Stimulated activated CD8-positive, alpha-beta memory T cell treated with anti-CD3 and anti-CD28 coated beads, Interleukin-7, amount 100 ng/mL, for 4 hours (primary cell): ENCODE results near the gene GAS2L2.

ENCODE experiments used
- DNase-seq, 2 donors: peaks; one replicate each; pipeline ENCODE4 v3.0.0-alpha.2; 2020; ENCODE audit warnings: low read depth in 2 of 2

Gene GAS2L2

DNA sequence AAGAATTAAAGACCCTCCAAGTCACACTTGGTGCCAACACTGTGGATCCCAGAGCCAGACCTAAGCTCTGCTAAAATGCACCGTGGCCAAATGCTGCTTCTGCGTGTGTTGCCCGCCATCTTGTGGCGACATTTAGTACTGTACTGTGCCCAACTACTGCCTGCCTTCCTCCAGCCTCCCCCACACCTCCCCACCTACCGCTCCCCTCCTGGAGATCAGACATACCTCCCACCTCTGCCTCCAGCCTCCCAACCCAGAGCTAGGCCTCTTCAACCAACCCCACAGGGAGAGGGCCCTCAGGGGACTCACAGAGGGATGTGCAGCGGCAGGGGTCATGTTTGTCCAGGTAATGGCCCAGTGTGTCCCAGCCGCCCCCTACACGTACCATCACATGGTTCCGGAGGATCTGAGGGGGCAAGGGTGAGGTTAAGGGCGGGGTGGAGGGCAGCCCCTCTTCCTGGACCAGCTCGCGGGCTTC is 5.5 kb downstream of the GAS2L2 start:
- DNase-seq: peak; percentile 46 to 61

DNA sequence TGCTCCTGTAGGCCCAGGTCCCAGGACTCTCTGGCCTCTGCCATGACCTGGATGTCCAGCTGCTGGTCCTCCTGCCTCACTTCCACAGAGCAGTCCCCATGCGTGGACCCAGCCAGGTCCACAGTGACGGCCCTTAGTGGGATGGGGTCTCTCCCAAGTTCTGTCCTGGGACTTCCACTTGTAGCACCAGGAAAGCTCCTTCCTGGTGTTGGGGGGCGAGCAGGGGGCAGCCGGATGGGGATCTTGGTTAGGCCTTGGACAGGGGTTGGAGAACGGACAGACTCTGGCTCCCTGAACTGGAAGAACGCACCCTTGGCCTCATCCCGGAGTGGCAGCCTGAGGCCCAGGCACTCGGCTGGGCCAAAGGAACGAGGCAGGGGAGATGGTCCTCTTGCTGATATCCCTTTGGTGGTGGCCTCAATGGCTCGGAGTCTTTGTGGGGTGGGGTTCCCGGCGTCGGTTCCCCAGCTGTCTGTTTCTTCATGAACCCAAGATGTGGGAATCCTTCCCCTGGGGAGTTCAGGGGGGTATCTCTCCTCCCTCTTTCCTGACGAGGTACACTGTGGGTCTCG is 7.2 kb downstream of the GAS2L2 start:
- DNase-seq: no peak

DNA sequence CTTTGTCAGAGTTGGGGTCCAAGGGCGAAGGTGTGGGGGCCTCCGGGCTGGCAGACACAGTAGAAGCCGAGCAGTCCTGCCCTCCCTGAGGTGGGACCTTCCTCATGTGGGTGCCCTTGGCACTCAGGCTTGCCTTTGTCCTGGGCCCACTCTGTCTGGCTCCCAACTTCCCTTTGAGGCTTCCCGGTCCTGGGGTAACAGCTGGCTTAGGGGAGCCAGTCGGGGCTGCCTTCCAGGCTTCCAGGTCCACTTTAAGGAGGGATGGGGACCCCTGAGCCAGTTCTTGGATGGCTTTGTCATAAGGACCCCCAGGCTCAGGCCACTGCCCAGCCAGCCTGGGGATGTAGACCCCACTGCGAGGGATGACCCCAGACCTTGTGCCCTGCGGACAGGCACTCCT is 7.8 kb downstream of the GAS2L2 start:
- no peak for DNase-seq

DNA sequence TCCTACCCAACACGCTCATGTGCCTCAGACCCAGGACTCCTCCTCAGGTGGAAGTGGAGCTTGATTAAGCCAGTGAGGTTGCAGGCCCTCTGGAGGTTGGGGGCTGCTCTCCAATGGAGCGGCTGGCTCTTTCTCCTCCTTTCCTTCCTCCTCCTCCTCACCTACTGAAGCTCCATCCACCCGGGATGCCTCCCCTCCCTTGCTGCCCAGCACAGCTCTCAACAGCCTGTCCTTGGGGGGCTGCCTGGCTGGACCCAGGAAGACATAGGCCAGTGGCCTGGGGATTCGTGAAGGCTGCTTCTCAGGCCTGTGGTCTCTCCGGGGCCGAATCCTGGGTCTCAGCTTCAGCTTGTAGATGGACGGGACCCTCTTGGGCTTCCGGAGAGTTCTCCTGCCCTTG is 8.2 kb downstream of the GAS2L2 start:
- DNase-seq: no peak

DNA sequence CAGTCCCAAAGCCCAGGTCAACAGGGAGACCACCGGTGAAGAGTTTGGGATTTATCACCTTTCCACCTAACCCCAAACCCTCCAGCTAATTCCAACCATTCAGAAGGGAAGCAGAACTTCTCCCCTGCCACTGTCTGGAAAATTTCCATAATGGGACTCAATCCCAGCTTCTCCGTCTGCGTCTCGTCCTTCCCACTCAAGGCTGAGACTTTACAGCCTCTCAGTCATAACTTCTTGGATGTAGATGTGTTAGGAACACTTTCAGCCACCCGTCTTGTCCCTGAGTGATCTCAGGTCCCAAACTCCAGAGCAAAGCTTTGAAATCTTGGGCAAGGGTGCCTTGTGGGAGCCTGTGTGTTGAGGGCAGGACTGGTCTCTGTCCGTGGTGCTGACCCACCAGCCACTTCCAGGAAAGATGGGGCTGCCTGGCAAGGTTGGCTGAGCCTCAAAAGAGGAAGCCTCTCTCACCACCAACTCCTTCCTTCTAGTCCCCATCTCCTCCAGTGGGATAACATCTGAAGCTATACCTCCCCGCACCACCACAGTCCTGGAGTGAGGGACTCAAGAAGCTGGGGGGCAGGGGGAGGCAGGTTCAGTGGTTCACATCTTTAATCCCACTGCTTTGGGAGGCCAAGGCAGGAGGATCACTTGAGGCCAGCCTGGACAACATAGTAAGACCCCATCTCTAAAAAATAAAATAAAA is 9.3 kb downstream of the GAS2L2 start:
- no peak for DNase-seq

DNA sequence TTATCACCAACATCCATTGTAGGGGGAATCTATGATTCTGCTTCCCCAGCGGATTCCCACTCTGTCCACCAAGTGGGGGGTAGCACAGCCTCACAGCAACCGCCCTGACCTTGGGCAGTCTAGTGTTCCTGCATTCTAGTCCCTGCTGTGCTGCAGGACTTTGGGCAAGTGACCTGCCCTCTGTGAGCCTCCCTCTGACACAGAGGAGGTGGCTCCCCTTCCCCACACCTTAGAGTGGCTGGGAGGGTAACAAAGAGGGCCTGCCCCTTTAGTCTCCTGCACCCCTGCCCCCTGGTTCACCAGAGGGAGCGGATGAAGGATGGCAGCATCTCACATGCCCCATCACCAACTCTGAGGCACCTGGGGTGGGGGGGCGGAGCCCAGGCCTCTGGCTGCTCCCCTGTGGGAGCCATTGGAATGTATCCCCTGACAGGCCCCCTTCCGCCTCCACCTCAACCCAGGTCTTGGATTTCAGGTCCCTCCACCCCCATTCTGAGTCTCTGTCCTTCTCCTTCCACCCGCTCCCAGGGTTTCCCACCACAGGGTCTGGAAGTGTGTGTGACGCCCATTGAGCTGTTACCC is 10.1 kb downstream of the GAS2L2 start:
- no peak for DNase-seq

DNA sequence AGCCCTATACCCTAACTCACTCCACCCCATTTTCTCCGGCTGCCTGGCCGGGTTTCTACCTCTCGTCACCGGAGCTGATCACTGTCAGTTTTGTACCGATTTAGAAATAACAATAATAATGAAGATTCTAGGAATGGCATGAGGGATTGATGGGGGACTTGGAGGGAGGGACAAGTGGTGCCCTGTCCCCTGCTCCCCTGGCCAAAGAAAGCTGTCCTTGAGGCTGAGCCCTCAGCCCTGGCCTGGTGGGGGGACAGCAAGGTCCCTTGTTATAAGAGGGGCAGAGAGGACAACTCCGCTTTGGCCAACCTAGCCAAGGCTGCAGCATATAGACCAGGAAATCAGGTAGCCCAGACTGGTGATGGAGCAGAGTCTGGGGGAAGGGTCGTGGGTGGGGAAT is 10.5 kb downstream of the GAS2L2 start:
- no peak for DNase-seq

DNA sequence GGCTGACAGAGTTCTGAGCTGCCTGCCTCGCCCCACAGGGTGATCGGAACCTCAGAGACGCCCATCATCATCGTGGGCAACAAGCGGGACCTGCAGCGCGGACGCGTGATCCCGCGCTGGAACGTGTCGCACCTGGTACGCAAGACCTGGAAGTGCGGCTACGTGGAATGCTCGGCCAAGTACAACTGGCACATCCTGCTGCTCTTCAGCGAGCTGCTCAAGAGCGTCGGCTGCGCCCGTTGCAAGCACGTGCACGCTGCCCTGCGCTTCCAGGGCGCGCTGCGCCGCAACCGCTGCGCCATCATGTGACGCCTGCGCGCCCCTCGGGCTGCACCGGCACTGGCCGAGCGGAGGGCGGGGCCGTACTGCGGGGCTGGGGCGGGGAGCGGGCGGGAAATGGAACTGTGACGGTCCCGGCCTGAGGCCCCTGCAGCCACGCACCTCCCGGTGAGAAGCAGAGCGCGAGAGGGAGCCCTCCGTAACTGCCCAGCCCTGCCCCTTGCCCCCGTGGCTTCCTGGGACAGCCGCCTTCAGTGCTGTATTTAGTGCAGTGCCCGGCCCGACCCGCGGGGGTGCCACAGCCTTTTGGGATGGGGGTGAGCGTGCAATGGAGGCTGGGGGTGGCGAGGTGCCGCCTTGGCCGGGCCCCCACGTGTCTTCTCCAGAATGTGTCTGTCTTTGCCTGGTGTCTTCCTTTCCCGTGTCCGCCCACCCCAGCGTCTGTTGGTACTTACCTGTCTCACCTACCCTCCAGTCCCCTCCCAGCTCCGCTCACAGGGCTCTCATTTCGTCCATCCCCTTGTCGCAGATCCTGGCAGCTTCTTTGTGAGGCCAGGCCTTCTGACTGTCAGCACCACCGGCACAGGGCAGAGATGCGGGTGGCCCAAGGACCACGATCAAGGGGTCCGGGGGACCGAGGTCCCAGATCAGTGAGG is 11.8 kb downstream of the GAS2L2 start:
- DNase-seq: no peak

DNA sequence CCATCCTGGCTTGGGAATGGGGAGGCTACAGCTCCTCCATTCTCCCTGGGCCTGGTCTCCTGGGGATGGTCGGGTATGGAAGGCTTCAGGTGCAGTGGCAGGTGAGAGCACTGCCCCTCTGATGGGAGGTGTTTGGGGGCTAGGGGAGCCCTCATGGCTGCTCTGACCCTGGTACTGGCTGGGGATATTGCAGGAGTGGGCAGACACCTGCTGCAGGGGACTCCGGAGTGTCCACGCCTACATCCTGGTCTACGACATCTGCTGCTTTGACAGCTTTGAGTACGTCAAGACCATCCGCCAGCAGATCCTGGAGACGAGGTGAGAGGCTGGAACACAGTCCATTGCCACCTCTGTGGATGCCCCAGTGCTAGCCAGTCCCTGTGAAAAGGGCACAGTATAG is 12.8 kb downstream of the GAS2L2 start:
- no peak for DNase-seq

DNA sequence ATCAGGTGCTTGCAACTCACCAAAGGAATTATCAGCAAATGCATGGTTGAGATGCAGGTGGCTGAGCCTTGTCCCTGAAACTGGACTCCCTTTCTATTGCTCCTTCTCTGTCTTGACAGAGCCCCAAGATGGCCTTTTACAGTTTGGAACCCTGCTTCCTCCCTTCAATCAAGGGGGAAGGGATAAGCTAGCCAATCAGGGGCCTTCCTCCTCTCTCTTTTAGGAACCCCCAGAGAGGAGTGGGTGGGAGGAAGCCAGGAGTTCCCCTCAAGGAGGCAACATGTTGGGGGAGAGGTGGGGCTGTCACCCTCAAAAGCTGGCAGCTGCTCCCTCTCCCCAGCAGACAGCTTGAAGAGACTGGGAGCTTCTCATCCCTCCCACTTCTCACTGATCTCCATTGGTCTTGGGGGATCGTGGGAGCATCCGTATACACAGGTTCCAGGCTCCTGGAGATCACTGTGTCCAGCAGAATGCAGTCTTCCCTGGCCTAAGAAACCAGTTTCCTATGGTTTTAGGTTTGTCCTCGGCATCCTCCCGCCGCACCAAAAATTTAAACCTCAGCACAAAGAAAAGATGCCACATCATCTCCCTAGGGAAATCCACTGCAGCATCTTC is 14.4 kb downstream of the GAS2L2 start:
- DNase-seq: no peak

DNA sequence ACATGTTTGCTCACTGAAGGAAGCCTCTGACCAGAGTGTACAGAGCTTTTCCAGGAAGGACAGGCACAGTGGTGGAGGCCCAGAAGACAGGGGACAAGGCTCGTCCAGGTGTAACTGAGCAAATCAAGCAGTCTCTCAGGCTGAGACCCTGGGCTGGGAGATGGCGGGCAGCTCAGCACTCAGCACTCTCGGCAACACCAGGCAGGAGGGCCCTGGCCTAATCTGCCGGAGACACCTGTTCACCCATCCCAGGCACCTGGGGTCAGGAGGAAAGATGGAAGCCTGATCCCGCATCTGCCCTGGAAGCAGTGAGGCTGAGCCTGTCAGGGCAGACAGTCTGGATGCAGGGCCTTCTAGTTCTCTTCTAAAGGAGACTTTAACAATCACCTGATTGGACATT is 16.8 kb downstream of the GAS2L2 start:
- DNase-seq: no peak

DNA sequence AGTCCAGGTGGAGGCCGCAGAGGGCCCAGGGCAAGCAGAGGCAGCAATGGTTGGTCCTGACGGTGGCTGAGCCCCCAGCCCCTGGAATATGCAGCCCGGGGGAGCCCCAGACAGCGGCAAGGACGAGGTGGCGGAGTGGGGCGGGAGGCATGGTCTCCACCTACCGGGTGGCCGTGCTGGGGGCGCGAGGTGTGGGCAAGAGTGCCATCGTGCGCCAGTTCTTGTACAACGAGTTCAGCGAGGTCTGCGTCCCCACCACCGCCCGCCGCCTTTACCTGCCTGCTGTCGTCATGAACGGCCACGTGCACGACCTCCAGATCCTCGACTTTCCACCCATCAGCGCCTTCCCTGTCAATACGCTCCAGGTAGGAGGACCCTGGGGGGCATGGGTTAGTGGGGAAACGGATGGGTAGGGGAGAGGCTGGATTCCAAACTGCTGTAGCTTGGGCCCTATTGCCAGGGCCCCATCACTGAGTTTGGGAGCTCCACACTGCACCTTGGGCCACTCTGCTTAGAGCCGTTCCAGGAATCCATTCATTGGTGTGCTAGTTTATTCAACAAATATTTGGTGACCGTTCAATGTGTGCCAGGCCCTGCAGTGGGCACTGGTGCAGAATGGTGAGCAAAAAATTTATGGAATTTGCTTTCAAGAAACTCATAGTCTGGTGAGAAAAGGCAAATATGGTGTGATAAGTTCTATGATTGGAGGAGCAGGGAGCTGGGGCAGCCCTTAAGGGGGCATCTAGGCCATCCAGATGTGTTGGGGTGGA is 17.8 kb downstream of the GAS2L2 start:
- no peak for DNase-seq

DNA sequence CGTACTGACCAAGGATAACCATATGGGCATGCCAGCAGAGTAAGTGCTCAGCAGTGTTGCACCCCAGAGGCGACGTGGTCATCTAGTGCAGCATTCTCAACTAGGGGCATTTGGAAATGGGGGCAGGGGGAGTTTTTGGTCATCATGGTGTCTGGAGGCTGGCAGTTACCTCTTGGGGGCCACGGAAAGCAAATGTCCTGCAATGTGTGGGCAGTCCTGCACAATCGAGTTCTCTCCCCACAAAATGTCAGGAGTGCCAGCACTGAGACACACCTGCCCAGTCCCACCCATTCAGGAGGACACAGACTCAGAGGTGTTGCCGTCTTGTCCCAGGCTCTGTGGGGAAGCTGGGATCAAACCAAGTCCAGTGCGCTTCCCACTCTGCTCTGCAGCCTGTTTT is 18.6 kb downstream of the GAS2L2 start:
- DNase-seq: no peak

DNA sequence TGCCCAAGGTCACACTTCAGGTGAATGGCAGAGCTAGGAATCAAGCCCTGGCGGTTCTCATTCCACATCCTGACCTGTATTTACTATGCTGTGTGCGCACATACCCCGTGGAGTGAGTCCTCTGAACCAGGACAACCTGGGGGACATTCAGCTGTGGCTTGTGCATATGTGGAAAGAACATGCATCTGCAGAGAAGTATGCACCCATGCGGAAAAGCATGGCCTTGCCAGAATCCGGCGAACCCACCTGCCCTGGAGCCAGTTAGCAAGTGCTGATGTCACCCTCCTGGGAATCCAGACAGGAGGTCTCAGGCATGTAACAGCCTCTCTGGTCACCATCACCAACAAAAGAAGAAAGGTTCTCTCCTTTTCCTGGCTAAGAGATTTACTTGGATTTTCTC is 19.7 kb downstream of the GAS2L2 start:
- DNase-seq: no peak

DNA sequence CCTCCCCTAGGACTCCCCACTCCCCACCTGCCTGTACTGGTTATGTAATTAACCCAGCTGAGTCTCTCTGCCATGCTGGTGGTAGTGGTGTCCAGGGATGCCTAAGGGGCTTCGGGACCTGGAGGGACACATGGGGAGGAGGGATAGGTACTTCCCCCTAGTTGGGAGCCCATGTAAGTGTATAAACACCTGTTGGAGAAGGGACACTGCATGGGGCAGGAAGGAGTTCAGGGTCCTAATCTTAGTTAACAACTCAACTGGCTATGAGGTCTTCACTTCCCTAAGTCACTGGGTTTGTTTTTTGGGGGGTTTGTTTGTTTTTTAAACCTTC is 20.3 kb downstream of the GAS2L2 start:
- DNase-seq: no peak

DNA sequence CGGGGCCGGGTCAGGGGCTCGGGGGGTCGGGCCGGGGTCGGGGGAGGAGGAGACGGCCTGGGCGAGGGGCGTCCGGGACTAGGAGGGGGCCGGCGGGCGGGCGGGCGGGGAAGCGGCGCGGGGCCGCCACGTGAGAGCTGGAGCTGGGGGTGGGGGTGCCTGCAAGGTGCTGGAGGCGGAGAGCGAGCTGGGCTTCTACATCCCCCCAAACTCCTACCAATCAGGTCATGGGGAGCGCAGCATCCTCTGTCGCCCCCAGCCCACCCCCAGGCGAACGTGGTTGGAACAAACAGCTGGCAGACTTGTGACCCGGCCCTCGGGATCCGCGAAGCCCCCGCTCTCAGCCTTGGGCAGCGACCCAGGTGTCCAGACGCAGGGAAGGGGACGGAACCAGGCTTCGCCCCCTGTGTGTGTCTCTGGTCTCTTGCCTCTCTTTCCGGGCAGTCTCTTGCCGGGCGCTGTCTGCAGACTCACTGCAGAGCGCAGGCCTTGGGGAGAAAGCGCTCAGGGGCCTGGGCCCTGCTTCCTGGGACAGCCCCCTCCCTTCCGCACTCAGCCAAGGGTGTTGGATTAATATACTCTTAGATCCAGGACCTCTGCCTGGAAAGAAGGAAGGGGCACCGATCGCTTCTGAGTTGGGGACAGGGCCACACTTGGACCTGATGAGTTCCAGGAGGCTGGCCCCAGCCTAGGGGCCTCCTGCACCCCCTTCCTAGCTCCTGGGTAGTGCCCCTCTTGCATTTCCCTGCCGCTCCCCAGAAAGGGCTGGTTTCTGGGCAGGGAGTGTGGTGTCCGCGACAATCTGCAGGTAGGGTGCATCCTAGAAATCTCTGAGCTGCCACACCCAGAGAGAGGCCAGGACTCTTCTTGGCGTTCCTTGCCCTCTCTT is 20.9 kb downstream of the GAS2L2 start:
- no peak for DNase-seq

DNA sequence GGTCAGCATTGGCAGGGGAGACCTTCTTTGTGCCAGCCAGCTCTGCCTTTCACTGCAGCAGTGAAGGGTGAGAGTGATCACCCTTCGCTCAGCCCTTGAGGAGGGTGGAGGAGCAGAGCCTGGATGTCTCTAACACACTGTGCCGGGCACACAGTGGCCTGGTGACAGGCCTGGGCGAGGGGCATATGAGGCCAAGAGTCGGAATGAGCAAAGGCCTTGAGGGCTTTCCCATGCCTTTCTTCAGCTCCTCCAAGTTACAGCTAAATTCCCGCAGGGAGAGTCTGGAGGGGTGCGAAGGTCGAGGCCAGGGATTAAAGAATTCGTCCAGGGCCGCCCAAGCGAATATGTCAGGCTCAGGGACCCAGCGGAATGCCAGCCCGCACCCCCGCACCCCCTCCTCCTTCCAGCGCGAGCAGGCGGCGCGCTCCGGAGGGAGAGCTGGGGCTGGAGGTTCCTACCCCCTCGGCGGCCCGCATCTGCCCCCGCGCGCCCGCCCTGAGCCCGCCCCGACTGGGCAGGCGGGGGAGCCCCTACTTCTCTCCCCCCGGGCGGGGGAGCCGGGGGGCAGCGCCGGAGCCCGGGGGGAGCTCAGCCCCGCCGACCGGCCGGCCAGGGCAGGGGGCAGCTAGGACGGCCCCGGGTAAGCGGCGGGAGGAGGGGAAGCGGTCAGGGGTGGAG is 21.7 kb downstream of the GAS2L2 start, which contains the start of gene RASL10B:
Gene RASL10B, plus strand, starts transcription at position 401 of the 678 bp plus-strand sequence. CDS start 3,546 bp downstream, outside the sequence.
- peak; percentile 15 to 61 for DNase-seq

DNA sequence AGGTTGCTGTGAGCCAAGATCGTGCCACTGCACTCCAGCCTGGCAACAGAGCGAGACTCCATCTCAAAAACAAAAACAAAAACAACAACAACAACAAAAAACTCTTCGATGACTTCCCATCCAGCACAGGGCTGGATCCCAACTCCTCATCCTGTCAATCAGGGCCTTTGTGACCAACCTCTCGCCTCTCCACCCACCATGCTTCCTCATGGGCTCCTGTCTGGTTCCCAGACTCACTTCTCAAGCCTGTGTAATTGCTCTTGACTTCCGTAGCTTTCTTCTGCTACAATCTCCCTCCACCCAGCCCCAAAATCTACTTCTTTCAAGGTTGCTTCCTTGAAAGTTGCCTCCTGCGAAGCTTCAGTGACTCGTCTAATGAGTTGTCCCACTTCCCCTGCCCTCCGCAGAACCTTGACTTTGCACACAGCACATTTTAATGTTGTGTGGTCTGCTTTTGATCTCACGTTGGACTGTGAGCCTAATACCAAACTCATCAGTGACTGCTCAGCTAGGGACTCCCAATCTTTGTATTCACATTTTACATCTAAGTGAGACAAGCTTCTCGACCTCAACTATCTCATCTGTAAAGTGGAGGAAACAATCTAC is 22.5 kb downstream of the GAS2L2 start:
- DNase-seq: no peak

DNA sequence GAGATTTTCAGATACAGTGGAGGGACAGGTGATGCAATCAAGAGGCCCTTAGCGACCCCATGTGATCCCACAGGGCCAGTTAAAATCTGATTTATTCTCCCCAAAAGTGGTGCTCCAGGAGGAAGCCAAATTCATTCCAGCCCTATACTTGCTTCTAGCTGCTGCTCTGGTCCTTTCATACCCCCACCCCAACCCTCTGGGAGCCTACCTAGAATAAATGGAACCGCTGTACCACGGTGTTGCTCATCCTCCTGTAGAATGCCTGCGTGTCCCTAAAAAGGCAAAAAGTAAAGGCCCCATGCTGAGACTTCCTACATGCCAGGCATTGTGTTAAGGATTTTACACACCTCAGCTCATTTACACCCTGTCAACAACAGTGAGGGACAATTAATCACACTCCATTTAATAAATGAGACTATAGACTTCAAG is 23.6 kb downstream of the GAS2L2 start:
- no peak for DNase-seq
